EL (cell line): Measurements from ENCODE around the gene ANTXR1.

Experiments
- DNase-seq: peaks from one replicate; pipeline ENCODE4 v3.0.0-alpha.2; 2016

The ANTXR1 gene

DNA sequence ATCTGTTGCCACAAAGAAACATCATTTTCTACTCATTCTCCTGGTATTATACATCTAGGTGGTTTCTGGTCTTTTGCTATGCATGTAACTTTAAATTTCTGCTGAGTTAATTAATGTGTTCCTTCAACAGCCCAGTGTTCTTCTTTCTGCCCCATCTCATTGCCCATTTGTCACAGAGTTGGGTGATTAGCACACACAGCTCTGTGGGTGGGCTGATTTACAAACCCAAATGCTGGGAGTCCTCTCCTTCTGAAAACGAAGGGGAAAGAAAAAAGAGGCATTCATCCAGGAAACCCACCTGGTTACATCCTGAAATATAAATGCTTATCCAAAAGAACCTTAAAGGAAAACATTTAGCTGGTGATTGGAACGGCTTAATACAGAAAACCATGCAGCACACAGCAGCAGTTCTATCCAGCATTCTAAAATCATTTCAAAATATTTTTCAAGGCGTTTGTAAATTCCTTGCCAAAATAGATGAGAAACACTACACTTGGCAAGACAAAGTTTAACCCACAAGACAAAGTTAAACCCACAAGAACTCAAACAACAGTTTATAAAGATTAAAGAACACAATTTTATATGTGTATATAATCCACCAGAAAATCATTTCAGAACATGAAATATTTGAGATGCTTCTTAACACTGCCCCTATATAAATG, 177.9 kb downstream of the ANTXR1 start:
- DNase-seq: no peak

DNA sequence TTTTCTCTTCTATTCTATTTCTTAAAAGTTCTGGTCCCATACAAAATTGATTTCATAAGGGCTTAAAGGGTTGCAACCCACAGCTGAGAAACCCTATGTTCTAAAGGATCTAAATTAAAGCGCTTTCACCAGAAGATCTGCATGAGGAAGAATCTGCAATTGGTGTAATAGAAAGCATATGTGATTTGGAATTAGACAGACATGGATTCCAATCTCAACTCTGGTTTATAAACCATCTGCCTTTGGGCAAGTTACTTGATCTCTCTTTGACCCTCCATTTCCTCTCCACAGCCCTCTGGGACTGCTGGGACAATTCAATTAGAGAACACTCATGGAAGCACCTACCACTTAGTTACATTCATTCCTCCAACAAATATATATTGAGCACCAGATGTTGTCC, 178.7 kb downstream of the ANTXR1 start:
- DNase-seq: peak; percentile 36

DNA sequence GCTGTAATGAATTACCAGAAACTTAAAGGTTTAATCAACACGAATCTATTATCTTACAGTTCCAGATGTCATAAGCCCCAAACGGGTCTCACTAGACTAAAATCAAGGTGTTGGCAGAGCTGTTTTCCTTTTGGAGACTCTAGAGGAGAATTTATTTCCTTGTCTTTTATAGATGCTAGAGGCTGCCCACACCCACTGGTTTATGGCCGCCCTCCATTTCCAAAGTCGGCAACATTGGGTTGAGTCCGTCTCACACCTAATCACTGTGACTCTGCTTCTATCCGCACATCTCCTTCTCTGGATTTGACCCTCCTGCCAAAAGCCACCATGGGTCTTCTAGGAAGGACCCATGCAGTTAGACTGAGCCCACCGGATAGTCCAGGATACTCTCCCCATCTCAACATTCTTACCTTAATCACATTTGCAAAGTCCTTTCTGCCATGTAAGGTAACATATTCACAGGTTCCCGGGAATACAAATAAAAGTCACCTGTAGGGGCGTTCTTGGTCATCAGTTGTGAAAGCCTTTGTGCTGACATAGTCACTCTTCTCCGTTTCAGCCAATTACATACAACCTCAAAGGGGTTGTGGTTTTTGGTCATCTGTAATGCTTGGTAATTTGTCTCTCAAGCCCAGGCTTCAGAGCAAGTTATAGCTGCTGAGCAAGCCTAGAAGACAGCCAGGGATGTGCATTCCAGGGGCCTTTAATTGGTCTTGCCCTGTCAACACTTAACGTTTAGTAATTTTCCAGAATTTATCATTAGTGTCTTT, 179.4 kb downstream of the ANTXR1 start:
- no peak for DNase-seq

DNA sequence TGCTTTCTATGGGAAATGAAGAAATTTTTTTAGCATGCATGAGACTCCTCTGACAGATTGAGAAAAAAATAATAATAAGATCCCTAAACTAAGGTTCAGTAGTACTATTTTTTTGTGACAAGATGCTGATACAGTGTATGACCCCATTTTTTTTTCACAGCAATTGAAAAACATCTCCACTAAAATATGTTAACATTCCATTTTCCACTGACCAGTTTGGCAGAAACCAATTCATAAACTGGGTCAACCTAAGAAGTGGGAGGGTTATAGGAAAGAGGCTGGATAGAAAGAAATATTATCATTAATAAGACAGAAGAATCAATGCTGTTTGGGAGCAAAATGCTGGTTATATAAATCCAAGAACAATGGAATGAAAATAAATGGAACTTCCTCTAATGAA, 182.7 kb downstream of the ANTXR1 start:
- no peak for DNase-seq

DNA sequence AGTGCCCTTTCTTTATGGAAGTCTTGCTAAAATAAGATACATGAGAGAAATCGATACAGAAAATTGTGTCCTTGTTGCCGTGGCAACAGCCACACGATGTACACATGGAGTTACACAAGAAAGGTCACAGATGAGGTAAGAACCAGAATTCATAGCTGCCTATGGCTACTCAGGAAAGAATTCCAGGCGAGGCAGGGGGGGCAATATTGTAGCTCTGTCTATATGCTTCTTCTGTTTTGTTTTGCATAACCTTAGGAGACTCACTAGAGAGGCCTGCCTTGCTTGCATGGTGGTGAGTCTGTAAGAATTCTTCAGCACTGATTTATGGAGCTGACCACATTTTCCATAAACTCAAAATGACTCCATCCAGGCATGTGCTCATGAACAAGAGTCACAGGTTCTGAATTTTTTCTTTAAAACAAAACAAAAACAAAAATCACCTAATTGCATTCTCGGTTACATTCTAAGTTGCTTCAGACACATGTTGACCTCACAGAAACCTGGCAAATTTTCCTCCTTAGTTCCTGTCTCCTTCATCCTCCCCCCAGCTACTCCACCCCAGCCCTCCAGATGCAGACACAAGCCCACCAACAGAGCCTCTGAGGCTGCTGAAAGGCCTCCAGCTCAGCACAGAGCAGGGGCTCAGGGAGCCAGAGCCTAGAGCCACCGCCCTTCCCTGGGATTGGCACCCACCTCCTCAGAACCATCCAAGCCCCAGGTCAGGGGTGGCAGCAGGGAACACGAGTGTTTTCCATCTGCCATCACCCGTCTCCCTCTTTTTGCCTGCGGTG, 183.5 kb downstream of the ANTXR1 start:
- DNase-seq: peak; percentile 88

DNA sequence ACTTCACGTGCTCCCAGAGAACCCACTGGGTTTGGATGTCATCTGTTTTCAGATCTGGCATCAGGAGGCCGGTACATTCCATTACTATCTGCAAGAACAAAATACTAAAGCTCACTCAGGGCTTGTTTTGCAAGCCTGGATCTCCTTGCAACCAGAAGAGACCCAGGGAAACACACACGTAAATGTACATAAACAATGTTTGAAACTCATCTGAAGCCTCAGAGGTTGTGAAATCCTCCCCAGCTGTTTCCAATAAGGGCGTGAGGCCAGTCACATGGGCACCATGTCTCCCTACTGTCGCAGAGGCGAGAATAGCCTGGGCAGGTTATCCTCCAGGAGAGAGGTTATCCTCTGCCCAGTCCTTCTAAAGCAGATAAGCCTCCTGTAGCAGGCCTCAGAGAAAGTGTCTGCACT, 187.1 kb downstream of the ANTXR1 start:
- DNase-seq: no peak

DNA sequence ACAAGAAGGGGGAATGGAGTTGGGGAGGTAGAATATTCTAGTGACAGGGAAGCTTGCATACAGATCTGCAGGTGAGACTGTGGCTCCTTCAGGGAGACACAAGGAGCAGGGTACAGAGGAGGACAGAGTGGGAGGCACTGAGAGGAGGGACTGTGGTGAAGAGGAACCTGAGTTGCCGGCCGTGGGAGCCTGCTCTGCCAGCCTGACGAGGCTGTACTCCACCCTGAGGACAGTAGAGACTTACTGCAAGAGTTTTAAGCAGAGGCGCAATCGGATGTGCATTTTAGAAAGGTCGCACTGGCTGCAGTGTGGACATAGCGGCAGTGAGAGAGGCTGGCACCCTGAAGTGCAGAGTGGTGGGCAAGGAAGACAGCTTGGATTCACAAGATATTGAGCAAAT, 188.3 kb downstream of the ANTXR1 start:
- DNase-seq: no peak

DNA sequence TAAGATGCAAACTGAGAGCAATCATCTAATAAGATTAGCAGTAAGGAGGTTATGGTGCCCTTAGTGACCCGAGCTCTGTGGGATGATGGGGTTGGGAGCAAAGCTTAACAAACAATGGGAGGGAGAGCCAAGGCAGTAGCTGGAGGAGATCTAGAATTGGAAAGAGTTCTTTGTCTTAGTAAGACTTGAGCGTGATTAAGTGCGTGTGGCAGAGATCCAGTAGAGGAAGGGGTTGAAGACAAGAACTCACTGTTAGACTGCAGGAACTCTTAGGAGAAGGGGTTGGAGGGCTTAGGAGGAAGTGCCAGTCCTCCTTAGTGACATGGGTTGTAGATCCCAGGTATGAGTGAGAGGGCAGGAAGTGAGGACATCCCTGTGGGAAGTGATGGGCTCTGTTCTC, 189.3 kb downstream of the ANTXR1 start:
- no peak for DNase-seq

DNA sequence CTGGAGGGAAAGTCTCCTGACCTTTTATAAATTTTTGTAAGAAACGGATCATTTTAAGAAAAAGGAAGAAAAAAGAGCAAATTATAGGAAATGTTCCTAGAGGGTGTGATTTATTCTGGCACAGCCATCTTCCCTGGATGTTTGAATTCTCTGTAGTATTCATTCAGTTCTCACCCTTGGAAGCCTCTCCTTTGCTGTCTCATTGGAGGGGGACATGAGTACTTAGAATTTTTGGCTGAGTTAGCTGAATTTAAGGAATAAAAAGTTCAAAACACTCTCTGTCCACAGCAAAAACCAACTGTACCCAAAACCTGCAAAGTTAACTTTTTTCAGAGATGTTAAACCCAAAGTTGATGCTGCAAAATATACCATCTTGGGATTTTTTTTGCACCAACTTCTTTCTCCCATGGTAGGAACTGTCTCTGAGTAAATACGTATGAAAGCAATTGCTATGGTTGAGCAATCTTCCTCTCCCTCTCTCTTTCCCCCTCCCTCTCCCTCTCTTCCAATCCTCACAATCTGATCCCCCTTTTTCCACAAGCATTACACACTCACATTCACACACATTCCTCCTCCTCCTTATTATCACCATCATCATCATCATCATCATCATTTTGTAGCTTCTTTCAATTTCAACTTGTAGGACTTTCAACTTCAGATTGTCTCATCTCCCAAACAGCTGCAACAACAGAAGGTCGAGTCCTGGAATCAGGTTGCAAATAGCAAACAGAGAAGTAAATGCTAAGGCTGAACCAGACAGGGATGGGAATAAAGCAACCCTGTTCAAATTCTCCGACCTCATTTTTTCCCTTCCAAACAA, 190.4 kb downstream of the ANTXR1 start:
- DNase-seq: no peak

DNA sequence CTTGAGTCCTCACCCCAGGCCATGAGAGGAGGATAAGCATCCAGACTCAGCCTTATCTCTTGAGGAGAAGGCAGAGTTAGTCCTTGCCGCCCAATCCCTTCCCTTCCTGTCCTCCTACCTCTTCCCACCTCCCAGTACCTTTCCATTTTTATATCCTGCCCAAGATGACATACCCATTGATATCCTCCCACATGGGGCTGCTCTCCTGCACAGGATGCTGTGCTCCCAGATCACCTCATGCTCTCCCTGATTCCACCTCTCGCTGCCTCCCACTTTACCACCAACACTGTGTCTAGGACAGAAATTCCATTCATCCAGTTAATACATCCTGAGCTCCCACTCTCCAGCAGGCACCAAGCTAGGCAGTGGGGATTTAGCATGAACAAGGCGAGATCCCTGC, 191.7 kb downstream of the ANTXR1 start:
- DNase-seq: no peak

DNA sequence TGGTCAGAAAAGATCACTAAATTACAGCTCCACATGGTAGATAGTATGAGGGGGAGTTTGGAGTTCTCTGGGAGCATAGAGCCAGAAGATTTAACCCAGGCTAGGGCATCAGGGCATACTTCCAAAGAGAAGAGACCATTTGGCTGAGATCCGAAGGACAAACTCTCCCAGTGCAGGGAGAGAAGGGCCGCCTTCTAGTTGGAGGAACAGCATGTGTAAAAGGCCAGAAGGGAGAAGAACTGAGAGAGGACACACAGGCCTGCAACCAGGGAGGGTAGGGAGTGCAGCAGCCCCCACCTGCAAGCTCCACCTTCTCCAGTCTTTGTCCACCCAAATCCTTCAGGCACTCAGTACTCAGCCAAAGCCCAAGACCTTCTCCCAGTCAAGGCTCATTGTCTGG, 192.1 kb downstream of the ANTXR1 start:
- DNase-seq: no peak

DNA sequence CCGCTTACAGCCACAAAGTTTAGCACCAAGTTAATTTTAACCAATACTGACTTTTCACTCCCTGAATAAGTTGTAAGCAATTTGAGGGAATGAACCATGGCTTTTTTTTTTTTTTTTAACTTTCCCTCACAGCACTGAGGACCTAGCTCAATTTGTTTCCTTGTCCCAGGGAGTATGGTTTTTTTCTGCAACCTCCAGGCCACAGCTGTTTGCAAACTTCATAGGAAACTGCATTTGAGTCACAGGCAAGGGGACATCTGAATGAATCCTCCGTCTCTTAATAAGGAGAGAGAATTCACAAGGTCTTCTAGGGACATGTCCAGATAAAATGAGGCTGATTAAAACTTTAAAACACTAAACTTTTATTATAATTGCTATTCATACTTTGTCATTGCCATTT, 192.5 kb downstream of the ANTXR1 start:
- DNase-seq: no peak

DNA sequence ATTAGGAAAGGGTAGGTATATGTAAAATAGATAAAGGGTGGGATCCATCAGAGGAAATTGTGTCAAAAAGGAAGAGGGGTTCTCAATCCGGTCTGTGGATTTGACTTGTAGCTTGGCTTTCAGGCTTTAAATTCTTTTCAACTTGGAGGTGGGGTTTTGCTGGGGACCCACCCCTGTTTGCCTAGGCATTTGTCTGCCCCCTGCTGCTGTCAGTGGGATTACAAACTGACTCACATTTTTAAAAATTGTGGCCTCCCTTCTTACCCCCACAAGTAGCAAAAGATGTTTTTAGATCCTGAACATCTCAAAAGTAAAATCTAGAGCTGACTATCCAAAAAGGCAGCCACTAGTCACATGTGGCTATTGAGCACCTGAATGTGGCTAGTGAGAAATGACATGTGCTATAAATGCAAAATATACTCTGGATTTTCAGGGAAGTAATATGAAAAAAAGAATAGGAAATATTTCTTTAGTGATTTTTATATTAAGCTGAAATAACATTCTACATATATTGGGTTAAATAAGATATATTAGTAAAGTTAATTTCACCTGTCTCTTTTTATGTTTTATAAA, 195.1 kb downstream of the ANTXR1 start:
- DNase-seq: no peak

DNA sequence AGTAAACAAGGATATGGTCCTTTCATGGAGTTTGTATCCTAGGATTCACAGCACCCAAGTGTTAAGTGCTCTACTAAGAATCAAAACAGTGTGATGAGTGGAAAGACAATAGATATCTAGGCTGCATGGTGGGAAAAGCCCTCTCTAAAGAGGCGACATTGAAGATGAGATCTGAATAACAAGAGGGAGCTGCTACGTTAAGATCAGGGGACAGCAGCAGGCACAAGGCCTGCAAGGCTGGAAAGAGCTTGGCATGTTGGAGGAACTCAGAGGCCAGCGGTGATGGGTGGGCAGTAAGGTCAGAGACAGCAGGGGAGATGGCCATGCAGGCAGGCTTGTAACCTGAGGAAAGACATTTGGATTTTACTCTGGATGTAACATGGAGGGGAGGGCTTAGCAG, 196.5 kb downstream of the ANTXR1 start:
- no peak for DNase-seq

DNA sequence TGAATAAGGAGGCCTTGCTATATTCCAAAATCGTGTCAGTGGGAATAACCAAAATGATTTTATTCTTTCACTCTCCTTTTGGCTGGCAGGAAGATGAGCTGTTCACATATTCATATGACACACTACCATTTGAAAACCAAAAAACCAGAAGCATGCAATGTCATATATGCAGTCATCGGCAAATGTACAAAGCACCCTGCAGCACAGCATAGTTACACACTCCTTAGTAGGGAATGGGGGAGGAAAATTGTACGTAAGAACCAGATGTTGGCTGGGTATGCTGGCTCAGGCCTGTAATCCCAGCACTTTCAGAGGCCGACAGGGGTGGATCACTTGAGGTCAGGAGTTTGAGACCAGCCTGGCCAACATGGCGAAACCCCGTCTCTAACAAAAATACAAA, 197.4 kb downstream of the ANTXR1 start:
- no peak for DNase-seq

DNA sequence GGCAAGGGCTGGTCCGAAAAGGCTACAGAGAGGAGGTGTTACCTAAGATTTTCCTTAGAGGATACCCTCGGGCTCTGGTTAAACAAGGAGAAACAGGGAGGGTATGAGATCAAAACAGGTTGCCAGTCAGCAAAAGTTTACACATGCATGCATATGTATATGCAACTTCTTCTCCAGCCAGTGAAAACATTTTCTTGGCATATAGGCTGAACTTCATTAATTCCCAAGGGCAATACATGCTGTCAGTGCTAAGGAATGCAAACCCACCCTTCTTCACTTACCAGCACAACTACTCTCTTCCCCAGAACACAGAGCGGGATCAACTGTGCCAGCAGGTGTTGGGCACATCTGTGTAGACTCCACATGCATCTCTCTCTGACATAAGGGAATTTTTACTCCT, 198.1 kb downstream of the ANTXR1 start:
- no peak for DNase-seq

DNA sequence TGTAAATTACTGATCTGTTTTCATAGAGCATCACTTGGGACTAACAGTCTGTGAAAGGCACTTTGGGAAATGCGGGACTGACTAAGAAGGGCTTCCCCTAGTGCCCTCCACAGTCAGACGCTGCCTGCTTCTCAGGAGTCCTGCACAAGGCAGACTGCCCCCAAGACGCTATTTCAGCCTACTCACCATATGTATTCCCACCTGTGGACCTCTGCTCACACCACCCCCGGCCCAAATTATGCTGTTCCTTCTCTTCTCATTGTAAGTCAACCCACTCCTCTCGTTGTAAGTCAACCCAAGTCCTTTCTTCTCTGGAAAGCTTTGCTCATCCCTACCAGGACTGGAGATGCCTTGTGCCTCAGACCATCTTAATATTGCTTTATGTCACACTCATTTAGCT, 198.7 kb downstream of the ANTXR1 start:
- DNase-seq: no peak

DNA sequence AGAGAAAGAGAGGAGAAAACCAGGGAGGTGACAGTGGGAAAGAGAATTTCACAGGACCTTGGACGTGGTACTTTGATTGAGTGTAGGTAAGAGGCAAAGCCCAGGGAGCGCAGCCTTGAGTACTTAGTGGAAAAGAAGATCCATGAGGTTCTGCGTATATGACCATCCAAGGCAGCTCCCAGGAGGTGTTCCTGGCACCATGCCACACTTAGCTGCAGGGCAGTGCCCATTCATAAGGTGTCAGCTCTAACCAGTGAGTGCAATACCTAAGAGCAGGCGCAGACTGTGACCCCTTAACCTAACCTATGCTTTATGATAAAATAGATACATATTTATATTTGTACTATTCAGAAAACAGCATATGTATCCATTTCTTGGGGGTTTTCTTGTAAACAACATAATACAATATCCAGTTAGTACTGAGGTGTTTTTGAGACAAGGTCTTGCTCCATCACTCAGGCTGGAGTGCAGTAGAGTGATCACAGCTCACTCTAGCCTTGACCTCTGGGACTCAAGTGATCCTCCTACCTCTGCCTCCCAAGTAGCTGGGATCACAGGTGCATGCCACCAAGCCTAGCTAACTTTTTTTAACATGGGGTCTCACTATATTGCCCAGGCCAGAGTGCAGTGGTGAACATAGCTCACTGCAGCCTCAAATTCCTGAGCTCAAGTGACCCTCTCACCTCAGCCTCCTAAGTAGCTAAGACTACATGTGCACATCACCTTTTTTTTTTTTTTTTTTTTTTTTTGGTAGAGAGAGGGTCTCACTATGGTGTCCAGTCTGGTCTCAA, 199.5 kb downstream of the ANTXR1 start:
- no peak for DNase-seq

DNA sequence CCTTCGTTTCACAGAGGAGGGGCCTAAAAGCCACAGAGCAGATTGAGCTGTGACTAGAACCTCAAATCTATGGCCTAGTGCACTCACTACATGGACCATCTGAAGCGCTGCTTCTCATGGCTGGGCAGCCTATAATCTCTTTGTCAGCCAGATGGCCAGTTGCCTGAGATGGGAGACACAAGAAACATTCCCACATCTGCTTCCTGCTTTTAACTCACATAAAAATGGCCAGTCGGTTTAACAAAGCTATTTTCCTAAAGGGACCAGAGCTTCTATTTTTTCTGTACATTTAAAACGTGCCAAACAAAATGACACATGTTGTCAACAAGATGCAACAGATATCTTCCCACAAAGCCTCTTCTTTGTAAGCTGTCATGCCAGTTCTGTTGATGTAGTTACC, 200.2 kb downstream of the ANTXR1 start:
- DNase-seq: no peak

DNA sequence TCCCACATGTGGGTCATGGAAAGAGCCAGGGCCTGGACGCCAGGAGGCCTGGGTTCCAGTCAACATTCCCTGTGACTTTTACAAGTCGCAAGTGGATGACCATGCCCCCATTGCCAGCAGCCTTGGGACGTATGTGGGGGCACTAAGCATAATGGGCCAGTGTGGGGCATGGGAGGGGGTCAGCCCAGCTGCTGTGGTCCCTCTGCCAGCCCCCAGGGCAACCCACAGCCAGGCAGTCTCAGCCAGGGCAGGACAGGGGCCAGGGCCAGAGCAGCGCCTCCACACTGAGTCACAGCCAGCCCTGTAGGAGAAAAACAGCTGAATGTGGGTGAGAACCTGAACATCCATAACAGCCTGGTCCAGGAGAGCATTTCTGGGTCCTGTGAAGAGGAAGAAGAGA, 200.8 kb downstream of the ANTXR1 start:
- no peak for DNase-seq

DNA sequence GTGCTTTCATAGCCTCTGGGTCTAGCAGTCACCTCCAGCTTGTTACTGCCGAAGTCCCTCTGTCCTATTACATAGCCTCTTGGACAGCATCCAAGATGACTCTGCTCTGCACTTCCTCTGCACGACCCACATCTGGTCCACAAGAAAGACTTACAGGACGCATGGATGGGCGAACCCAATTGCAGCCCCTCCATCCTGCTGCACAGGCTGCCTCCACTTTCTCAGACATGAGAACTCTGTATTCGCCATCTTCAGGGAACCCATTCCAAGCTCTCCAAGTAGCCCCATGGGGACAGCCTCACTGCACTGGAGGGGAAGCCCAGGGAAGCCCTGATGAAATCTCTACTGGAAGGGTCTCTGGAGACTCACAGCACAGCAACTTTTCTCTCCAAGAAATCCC, 201.9 kb downstream of the ANTXR1 start:
- peak; percentile 71 for DNase-seq
